Coronary artery (tissue), 2 donors: Measurements from ENCODE around the gene CCDC146.
"Not testable (repeated sequence)": the region's sequence is repeated elsewhere in the genome, so short reads cannot be mapped to it uniquely, and the experiment has no call there.

Source experiments
- DNase-seq: peaks from one replicate; pipeline ENCODE4 v3.0.0-alpha.2; 2017; ENCODE audit warnings: low spot score
- H3K27ac ChIP-seq, 2 donors: fragments of 200-600 bp; sonication (generic); one replicate each; pipeline ENCODE4 v1.5.1; 2016 to 2019
- H3K4me3 ChIP-seq: fragments of 200-600 bp; sonication (generic); 2 replicates; pipeline ENCODE4 v1.5.1; 2016; ENCODE audit warnings: mild to moderate bottlenecking, moderate library complexity
- TF ChIP-seq, protein P1 (sequence below): fragments of 200-600 bp; sonication (generic); IDR thresholded peaks from one replicate; pipeline ENCODE4 v1.5.1; 2019; ENCODE audit warnings: antibody characterized with exemption

Gene CCDC146

DNA sequence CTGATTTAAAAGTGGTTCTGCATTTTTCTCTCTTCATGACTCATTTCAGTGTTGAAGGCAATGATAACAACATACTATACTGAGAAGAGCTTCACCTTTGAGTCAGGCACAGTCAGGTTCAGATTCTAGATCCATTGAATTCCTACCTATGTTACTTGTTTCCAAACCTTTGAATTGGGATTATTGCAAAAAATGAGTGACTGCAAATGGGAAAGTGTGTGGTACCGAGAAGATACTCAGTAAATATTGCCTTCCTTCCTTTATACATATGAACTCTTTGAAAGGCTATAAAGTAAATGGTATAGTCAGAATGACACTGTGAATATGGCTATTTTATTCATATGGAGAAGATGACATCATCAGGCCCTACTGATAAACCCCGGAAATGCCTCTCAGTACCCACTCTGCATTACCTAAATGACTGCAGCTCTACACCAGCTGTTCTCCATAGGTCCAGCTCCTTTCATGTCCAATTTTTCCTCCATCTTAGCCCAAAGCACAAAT is 143.9 kb downstream of the CCDC146 start:
- no peak overlapping the region for H3K4me3 ChIP-seq
- H3K27ac ChIP-seq, result no peak overlapping the region
- TF ChIP-seq, protein P1, sequence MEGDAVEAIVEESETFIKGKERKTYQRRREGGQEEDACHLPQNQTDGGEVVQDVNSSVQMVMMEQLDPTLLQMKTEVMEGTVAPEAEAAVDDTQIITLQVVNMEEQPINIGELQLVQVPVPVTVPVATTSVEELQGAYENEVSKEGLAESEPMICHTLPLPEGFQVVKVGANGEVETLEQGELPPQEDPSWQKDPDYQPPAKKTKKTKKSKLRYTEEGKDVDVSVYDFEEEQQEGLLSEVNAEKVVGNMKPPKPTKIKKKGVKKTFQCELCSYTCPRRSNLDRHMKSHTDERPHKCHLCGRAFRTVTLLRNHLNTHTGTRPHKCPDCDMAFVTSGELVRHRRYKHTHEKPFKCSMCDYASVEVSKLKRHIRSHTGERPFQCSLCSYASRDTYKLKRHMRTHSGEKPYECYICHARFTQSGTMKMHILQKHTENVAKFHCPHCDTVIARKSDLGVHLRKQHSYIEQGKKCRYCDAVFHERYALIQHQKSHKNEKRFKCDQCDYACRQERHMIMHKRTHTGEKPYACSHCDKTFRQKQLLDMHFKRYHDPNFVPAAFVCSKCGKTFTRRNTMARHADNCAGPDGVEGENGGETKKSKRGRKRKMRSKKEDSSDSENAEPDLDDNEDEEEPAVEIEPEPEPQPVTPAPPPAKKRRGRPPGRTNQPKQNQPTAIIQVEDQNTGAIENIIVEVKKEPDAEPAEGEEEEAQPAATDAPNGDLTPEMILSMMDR, result no peak
- DNase-seq, result no peak

DNA sequence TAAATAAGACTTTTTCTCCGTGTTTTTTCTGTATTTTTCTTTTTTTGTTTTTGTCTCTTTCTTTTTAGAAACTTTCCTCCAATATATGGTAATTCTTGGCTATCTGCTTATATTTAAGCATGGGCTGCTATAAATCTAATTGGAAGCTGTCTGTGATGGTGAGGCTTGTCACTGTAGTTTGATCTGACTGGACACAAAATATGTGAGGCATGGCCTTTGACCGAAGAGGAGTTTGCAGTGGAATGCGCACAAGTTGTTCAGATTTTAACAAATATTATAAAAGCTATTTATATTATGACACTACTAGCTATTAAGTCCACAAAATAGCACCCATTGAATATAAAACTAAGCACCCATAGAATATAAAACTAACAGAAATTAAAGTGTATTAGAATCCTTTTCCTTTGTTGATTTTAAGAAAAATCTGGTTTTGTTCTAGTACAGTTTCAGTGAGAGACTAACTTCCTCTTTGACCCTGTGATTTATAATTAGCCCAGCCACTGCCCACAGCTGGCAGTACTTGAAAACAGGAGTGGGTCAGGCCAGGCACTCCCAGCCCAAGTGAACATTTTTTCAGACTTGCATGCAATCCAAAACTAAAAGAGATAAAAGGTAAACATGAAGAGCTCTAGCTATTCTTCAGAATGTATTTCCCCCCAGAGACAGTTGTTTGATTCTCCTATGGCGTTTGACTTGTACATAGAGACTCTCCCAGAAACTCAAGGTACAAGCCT is 147.1 kb downstream of the CCDC146 start:
- no peak for DNase-seq
- peak overlapping the region; percentile 59 to 65 for H3K27ac ChIP-seq

DNA sequence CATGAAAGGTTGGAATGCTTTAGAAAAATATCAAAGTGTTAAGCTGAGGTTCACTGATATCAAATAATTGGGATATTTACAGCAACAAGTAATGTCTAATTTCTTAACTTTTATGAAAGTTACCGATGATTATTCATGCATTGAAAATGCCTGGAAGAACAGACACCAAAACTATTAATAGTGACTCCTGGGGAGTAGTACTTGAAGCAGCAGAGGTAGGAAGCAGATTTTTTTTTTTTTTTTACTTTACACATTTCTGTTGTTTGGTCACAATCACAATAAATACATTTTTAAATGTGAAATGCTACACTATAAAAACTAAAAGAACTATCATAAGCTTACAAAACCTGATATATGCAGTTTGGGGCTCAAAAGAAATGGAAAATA is 147.7 kb downstream of the CCDC146 start:
- H3K4me3 ChIP-seq, result no peak overlapping the region
- no peak for DNase-seq
- peak overlapping the region; percentile 59 to 65 for H3K27ac ChIP-seq
- TF ChIP-seq, protein P1, result no peak

More for the DNA sequence above, 147.1 kb downstream of the CCDC146 start:
- no peak overlapping the region for H3K4me3 ChIP-seq
- TF ChIP-seq, protein P1, result no peak

DNA sequence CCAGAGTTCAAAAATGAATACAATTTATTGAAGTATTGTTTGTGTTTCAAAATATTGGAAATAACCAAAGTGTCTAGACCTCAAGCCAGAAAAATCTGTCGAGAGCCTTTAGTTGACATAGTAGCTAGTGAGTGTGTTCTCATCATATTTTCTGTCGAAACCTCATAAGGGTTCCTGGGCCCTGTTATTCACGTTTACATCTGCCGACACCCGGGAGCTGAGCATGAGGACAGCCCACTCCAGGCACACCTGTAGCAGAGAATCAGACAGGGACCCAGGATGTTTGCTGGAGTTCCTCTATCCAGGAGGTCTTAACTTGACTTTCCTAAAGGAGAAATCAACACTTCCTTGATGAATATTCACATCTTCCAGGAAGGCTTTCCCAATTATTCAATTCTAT is 149.4 kb downstream of the CCDC146 start:
- TF ChIP-seq, protein P1, result no peak
- H3K4me3 ChIP-seq, result no peak overlapping the region
- no peak for DNase-seq
- H3K27ac ChIP-seq, result no peak overlapping the region

DNA sequence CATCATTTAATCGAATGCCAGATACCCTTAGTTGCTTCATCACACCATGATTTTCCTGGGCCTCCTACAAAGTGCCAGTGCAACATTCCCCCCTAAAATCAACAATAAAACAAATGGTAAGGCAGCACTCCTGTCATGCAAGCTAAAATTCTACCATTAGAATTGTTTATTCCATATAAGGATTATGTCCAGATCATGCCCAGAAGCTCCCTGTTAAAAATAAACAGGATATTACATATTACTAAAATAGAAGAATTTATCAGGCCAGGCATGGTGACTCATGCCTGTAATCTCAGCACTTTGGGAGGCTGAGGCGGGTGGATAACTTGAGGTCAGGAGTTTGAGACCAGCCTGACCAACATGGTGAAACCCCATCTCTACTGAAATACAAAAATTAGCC is 153.2 kb downstream of the CCDC146 start:
- not testable (repeated sequence) for H3K4me3 ChIP-seq, DNase-seq
- peak overlapping the region; percentile 59 to 72 for H3K27ac ChIP-seq

DNA sequence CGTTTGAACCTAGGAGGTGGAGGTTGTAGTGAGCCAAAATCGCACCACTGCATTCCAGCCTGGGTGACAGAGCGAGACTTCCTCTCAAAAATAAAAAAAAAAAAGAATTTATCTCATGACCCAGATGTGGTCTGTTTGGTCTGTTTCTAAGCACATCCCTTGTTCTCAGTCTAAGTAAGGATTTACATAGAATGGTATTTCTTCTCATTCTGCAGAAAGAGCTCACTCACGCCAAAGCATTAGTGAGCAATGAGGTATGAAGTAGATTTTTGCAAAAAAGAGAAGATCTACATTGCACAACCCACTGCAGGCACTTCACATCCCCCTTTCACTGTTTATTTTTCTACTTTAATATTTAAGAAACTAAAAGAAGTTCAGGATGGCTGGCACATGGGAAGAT is 153.7 kb downstream of the CCDC146 start:
- no peak for DNase-seq
- Histone ChIP-seq H3K27ac (peak overlapping the region; percentile 59 to 71), H3K4me3 (no peak overlapping the region)
- TF ChIP-seq, protein P1, result no peak

DNA sequence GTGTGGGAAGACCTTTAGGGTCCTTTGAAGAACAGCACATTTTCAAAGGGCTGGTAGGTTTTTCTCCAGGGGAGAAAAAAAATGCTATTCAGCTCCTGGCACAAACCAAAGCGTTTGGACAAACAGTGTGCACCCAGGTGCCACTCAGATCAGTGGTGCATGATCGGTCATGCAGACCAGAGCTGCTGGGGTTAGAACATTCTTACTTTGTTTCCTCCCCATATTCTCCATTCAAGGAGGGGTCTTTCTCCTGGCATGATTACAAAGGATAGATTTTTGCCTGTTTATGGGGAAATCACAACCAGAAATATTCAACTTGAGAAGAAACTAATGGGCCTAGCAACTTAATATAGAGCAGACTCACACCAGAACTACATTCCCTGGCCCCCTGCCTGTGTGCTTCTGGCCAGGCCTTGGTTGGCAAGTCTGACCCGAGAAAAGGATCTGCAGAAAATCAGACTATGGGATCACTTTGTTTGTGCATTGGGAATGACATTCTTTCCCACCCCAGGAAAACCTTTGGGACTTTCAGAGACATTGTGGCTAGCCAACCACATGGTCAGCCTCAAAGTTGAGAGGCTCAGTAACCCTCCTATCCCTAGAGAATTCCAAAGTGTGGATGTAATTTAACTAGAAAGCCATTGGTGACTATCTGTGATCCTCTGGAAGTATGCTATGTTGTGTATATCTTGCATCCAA is 159.5 kb downstream of the CCDC146 start:
- DNase-seq, result no peak
- Histone ChIP-seq H3K4me3 (no peak overlapping the region), H3K27ac (peak overlapping the region in 1 of 2 donors; percentile 58)
- TF ChIP-seq, protein P1, result no peak
